Measurements from ENCODE around the gene POP4.

DNA sequence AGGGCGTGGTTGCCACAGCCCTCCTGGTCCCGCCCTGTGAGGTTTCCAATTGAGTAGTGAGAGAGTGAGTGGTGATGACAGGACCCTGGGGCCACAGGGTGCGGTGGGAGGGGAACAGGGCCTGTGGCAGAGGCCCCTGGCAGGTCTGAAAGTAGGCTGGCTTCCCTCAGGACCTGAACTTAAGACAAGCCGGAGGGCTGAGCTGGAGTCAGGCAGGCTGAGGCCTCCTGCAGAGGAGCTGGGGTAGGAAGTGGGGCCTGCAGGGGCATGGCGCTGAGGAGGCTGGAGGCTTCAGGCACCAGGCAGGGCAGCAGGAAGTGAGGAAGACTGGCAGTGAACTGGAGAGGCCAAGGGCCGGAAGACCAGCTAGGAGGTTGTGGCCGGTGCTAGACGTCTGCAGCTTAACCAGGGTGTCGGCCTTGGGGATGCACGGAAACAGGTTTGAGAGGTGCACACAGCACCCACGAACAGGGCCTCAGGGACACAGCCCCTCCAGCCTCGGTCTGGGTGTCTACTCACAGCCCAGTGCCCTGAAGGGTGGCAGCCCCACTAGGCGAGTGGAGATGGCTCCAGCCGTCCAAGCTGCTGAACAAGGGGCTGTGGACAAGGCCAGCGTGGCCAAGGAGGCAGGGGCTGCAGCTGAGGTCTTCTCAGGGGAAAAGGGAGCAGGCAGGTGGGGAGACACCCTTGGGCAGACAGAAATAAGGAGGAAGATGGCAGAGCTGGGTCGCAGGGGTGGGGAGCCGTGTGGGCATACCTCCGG lies 17.8 kb downstream of the POP4 start:
- TF ChIP-seq POLR2A (IDR thresholded peaks at IDR 0.05) (no peak), CTCF (IDR thresholded peaks at IDR 0.05) (no peak), POLR2AphosphoS5 (IDR thresholded peaks at IDR 0.05) (no peak)
